Testis (tissue), 3 donors: Measurements from ENCODE around the gene OPN3. TPM values are rescaled to one million over a fixed set of nuclear protein-coding genes. Genes with fewer than 3 reads are reported as not detected.

Experiments used
- DNase-seq: peaks from one replicate; pipeline ENCODE4 v3.0.0-alpha.2; 2019
- H3K27ac ChIP-seq, 2 donors: fragments of 200-600 bp; sonication (generic); one replicate each; pipeline ENCODE4 v1.5.1; 2019
- H3K27me3 ChIP-seq: fragments of 200-600 bp; sonication (generic); one replicate; pipeline ENCODE4 v1.5.1; 2019
- H3K36me3 ChIP-seq: fragments of 200-600 bp; sonication (generic); one replicate; pipeline ENCODE4 v1.5.1; 2017; ENCODE audit warnings: low read depth; ENCODE audit errors: missing control alignments
- H3K4me1 ChIP-seq: fragments of 200-600 bp; sonication (generic); one replicate; pipeline ENCODE4 v1.5.1; 2019
- H3K4me3 ChIP-seq, 2 donors: fragments of 200-600 bp; sonication (generic); one replicate each; pipeline ENCODE4 v1.5.1; 2017 to 2019
- H3K9me3 ChIP-seq: fragments of 200-600 bp; sonication (generic); one replicate; pipeline ENCODE4 v1.5.1; 2017
- POLR2A ChIP-seq: fragments of 450-650 bp; IDR thresholded peaks from one replicate; pipeline ENCODE4 v1.6.1; 2017; ENCODE audit warnings: antibody characterized with exemption, mild to moderate bottlenecking, moderate library complexity
- WGBS, 2 donors: methylation state at CpG; one replicate each; pipeline ENCODE4 v1.1.5; 2018; 5-methylcytosine and 5-hydroxymethylcytosine counted together
- intact Hi-C: fragments of 100-400 bp; cut with DNase I; formaldehyde crosslinking; loops from one replicate; pipeline ENCODE4 v1.15.1; 2023; ENCODE audit warnings: low total_unique reads
- polyA plus RNA-seq: library from polyadenylated mRNA; stranded (reverse); fragments of 350-450 nt; fragmentation: Illumina TruSeq; extraction: RNeasy Lipid Tissue Mini Kit (QIAGEN cat#74804); gene quantifications from one replicate; pipeline ENCODE4 v1.2.3, GENCODE V29; 2014; ENCODE audit warnings: low read depth, low replicate concordance; ENCODE audit not compliant: insufficient read depth
- total RNA-seq, 2 donors: library from RNA; depleted of rRNA; stranded (reverse); fragments of >200 nt; gene quantifications; one replicate each; pipeline ENCODE4 v1.2.3, GENCODE V29; 2016
- TF ChIP-seq, protein P1 (sequence below), 3 experiments: fragments of 450-650 bp in 2 of 3; fragments of 200-600 bp in 1 of 3; sonication (generic) in 1 of 3; IDR thresholded peaks; one replicate each; pipeline ENCODE4 v1.5.1; 2016 to 2019; ENCODE audit warnings: antibody characterized with exemption in 3 of 3, mild to moderate bottlenecking in 2 of 3, moderate library complexity in 1 of 3

The OPN3 gene
- total and polyA plus RNA-seq, 3 donors from 2014 or later, result 25.8 to 45.8 (median 41.4) TPM

DNA sequence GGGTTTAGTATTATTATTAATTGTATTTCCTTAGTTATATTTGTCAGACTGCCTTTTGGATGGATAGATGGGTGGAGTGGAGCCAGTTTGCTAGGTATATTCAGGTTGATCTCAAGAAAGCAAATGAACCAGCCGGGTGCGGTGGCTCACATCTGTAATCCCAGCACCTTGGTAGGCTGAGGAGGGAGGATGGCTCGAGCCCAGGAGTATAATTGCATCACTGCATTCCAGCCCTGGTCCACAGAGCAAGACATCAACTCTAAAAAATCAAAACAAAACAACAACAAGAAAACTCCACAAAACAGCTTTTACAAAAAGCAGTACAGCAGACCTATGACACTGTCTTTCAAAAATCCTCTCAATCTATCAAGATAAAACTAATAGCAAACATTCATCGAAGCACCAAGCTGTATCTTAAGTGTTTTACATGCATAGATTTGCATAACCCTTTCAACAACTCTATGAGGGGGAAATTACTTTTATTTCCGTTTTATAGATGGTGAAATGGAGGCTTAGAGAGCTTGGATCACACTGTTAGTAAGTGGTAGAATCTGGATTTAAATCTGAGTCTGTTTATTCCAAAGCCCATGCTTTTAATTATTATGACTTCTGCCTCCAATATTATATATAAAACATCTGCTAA, 82.5 kb downstream of the OPN3 start:
- H3K36me3 ChIP-seq, result no peaks in the 10 kb centered on the region
- H3K27me3 ChIP-seq, result no peaks in the 10 kb centered on the region
- TF ChIP-seq POLR2A, result no peak
- TF ChIP-seq, protein P1, sequence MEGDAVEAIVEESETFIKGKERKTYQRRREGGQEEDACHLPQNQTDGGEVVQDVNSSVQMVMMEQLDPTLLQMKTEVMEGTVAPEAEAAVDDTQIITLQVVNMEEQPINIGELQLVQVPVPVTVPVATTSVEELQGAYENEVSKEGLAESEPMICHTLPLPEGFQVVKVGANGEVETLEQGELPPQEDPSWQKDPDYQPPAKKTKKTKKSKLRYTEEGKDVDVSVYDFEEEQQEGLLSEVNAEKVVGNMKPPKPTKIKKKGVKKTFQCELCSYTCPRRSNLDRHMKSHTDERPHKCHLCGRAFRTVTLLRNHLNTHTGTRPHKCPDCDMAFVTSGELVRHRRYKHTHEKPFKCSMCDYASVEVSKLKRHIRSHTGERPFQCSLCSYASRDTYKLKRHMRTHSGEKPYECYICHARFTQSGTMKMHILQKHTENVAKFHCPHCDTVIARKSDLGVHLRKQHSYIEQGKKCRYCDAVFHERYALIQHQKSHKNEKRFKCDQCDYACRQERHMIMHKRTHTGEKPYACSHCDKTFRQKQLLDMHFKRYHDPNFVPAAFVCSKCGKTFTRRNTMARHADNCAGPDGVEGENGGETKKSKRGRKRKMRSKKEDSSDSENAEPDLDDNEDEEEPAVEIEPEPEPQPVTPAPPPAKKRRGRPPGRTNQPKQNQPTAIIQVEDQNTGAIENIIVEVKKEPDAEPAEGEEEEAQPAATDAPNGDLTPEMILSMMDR (IDR thresholded peaks at IDR 0.05), result no peak
- intact Hi-C loops, result no loop called here
- WGBS, 2 donors, result 82 to 91% methylated on average over 5 of the region's 5 CpGs
- H3K9me3 ChIP-seq, result no peaks in the 10 kb centered on the region
- no peak overlapping the region for H3K4me3 ChIP-seq
- DNase-seq, result no peak
- no peaks in the 10 kb centered on the region for H3K4me1 ChIP-seq
- no peak overlapping the region for H3K27ac ChIP-seq

GRCh38 chr1:241557031-241557430, 83.1 kb downstream of the OPN3 start:
- no peaks in the 10 kb centered on the region for H3K36me3 ChIP-seq
- WGBS, 2 donors, result 90% methylated on average over 5 of the region's 5 CpGs

DNA sequence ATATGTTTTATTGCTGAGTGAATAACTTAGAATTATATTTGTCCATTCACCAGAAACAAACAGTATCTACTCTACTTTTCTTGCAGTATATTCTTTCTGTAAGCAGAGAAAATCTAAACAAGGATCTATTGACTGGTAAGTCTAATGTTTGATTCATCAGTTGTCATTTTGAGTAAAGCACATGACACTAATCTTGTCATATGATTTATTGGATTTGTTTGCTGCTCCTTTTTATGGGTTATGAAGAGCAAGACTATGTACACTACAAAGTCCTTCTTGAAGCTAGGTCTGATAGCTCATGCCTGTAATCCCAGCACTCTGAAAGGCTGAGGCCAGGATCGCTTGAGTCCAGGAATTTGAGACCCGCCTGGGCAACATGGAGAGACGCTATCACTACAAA, 84.6 kb downstream of the OPN3 start:
- Histone ChIP-seq H3K36me3 (no peaks in the 10 kb centered on the region), H3K9me3 (no peaks in the 10 kb centered on the region), H3K4me1 (no peaks in the 10 kb centered on the region), H3K4me3 (no peak overlapping the region), H3K27me3 (no peaks in the 10 kb centered on the region), H3K27ac (no peak overlapping the region)
- intact Hi-C loops, result no loop called here
- 83 to 96% methylated on average over 3 of the region's 3 CpGs for WGBS, 2 donors
- TF ChIP-seq POLR2A, result no peak
- TF ChIP-seq, protein P1 (IDR thresholded peaks at IDR 0.05), result no peak
- no peak for DNase-seq

More at GRCh38 chr1:241557031-241557430, 83.1 kb downstream of the OPN3 start:
- no peak for DNase-seq
- no peaks in the 10 kb centered on the region for H3K4me1 ChIP-seq
- H3K27me3 ChIP-seq, result no peaks in the 10 kb centered on the region
- H3K4me3 ChIP-seq, result no peak overlapping the region
- TF ChIP-seq, protein P1 (IDR thresholded peaks at IDR 0.05), result no peak
- no peak for TF ChIP-seq POLR2A
- intact Hi-C loops, result no loop called here
- H3K27ac ChIP-seq, result no peak overlapping the region
- H3K9me3 ChIP-seq, result no peaks in the 10 kb centered on the region

DNA sequence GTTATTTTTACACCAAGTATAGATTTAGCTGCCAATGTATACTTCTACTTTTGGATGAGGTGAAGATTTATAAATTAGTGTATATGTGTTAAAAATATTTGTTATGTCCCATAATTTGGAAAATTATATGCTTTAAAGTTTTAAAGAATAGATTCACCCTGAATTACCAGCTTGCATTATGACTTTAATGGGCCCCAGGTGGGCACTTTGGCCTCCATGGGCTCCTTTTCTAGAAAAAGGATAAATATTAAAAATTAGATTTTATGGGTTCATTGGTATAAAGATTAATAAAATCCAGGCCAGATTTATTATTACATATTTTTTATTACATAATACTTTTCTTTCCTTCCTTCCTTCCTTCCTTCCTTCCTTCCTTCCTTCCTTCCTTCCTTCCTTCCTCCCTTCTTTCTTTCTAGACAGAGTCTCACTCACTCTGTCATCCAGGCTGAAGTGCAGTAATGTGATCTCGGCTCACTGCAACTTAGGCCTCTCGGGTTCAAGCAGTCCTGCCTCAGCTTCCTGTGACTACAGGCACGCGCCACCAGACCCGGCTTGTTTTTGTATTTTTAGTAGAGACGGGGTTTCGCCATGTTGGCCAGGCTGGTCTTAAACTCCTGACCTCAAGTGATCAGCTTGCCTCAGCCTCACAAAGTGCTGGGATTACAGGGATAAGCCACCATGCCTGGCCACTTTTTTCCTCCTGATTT, 86.1 kb downstream of the OPN3 start:
- DNase-seq, result no peak
- Histone ChIP-seq H3K36me3 (no peaks in the 10 kb centered on the region), H3K4me3 (no peak overlapping the region), H3K4me1 (no peaks in the 10 kb centered on the region), H3K27ac (no peak overlapping the region), H3K9me3 (no peaks in the 10 kb centered on the region), H3K27me3 (no peaks in the 10 kb centered on the region)
- WGBS, 2 donors, result 85 to 89% methylated on average over 7 of the region's 7 CpGs
- TF ChIP-seq, protein P1 (IDR thresholded peaks at IDR 0.05), result no peak
- no peak for TF ChIP-seq POLR2A
- intact Hi-C loops, result no loop called here
